Left colon (tissue), 2 donors: Measurements from ENCODE around the gene SNN. TPM values are rescaled to one million over a fixed set of nuclear protein-coding genes. Genes with fewer than 3 reads are reported as not detected.

Experiments used
- ATAC-seq: fragments of 200-7000 bp; cut with Tn5 transposase; one replicate; pipeline ENCODE4 v1.9.1; 2020; ENCODE audit warnings: mild to moderate bottlenecking, moderate library complexity
- DNase-seq, 2 donors: peaks; one replicate each; pipeline ENCODE4 v3.0.0-alpha.2; 2020
- intact Hi-C, 2 donors: fragments of 100-400 bp; cut with DNase I in 1 of 2; cut with micrococcal nuclease in 1 of 2; formaldehyde crosslinking; loops; one replicate each; pipeline versions ENCODE4 v1.11.2 to v1.14.0; 2022; cut with DNase I, micrococcal nuclease
- total RNA-seq, 2 donors: library from RNA; stranded (reverse); fragmentation: NEBNext Ultra II Directional; extraction: Animal tissue kit (Norgen Biotek cat#: 25700); gene quantifications; one replicate each; pipeline ENCODE4 v1.2.1, GENCODE V29; 2021
- donor health status: DM: no; HTN: no; CAD: no.
- donor health status: DM: yes; HTN: yes; CAD: no.

SNN gene
- total RNA-seq, 2 donors from 2014 or later: 2.4 to 7.6 TPM

- DNase-seq (no peak), ATAC-seq (peak; percentile 56)
- intact Hi-C loops: no loop called here
Measured at GRCh38 chr16:11658896-11659708, 9.2 kb upstream of the SNN start.

DNA sequence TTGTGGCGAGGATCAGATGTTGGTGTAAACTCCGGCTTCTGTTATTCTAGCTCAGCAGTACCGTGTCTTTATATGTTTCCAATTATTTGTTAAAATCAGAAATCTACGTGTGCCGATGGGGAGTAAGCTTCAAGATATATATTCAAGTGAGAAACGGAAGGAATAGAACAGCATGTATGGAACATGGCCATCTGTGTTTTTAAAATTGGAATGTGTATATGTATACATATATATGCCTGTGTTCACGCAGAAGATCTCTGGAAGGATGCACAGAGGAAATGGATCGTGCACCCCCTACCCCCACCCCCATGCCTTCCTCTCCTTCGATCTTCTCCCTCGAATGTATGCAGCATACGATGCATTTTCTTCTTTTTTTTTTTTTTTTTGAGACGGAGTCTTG, 7.7 kb upstream of the SNN start:
- intact Hi-C loops: no loop called here

GRCh38 chr16:11662582-11662981, 5.7 kb upstream of the SNN start:
- intact Hi-C loops: no loop called here
- ATAC-seq: no peak
- no peak for DNase-seq

More for the DNA sequence above, 7.7 kb upstream of the SNN start:
- DNase-seq (no peak), ATAC-seq (no peak)

DNA sequence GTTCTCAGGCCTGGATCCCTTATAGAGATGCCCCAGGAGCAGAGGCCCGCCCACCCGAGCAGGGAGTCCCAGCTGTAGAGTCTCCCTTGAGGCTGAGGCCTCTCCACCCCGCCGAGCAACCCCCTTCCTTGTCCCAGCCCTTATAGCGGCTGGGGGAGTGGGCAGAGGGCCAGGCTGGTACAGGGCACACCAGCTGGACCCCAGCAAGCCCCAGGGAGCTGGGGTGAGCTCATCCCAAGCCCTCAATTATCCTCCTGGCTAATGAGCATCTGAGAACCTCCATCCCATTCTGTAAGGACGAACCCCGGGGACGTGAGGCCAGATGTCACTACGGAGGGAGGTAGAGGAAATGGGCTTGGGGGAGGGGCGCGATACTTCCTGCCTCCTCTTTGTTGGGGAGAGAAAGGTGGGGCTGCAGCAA, 3.2 kb upstream of the SNN start:
- no peak for ATAC-seq
- intact Hi-C loops: no loop called here
- peak in 1 of 2 donors; percentile 45 for DNase-seq

DNA sequence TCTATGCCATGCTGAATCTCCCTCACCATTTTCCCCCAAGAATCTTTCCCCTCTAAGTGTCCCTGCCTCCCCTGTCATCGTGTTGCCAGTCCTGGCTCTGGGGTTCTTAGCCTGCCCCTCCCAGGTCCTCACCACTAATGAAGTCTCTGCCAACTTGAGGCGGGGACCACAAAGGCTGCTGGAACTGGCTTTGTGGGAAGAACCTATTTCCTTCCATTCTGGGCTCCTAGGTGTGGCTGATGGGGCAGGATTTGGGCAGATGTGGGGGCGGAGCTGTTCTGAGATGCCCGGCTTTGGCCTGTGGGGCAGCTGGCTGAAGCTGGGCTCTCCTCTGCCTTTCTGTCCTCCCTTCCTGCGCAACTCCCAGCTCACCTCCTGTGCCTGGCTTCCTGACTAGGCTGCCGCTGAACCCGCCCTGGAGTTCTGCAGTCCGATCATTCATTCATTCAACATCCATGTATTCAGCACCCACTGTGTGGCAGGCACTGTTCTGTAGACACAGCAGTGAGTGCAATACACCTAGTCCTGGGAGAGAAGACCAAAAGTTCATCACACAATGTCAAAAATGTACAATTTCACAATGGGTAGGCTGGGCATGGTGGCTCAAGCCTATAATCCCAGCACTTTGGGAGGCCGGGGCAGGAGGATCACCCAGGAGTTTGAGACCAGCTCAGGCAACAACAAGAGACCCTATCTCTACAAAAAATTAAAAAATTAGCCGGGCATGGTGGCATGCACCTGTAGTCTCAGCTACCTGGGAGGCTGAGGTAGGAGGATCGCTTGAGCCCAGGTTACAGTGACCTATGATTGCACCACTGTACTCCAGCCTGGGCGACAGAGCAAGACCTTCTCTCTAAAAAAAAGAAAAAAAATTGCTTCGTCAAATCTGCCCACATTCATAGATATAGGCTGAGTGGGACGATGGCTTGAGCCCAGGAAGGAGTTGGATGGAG, 1.9 kb upstream of the SNN start:
- intact Hi-C loops: no loop called here
- ATAC-seq (no peak), DNase-seq (no peak)

- intact Hi-C loops: no loop called here
- no peak for ATAC-seq
- no peak for DNase-seq
Measured at GRCh38 chr16:11667221-11667823, 933 bp upstream of the SNN start.

DNA sequence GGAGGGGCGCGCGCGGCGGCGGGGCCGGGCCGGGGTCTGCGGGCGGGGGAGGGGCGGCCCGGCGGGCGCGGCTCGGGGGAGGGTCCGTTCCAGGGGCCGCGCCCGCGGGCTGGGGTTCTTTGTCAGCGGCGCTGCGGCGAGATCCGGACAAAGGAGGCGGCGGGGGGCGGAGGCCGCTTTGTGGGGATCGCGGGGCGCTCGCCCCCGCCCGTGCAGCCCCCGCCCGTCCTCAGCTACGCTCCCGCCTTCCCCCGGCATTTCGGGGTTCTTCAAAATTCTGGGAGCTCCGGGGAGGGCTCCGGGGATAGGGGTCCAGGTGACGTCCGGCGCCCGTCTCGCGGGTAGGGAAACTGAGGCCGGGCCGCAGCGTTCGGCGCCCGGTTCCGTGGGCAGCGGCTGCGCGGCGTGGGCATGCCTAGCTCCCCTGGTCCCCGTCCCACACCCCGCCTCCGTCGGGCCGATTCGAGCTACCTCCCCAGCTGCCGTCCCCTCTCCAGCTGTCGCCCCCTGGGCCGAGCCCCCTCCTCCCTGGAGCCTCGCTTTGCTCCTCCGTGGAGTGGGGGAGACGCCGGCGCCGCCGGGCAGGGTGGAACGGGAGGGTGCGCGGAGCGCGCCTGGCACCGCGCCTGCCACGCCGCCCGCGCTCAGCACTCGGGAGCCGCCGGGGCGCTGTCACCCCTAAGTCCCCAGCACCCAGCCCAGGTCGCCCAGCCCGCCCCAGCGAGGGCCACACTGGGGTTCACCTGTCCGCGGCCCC, 546 bp downstream of the SNN start:
- no peak for ATAC-seq

GRCh38 chr16:11669380-11670146, 1.3 kb downstream of the SNN start:
- DNase-seq (peak; percentile 34 to 60), ATAC-seq (no peak)

More for the DNA sequence above, 546 bp downstream of the SNN start:
- intact Hi-C loops: no loop called here
- peak in 1 of 2 donors; percentile 39 for DNase-seq

DNA sequence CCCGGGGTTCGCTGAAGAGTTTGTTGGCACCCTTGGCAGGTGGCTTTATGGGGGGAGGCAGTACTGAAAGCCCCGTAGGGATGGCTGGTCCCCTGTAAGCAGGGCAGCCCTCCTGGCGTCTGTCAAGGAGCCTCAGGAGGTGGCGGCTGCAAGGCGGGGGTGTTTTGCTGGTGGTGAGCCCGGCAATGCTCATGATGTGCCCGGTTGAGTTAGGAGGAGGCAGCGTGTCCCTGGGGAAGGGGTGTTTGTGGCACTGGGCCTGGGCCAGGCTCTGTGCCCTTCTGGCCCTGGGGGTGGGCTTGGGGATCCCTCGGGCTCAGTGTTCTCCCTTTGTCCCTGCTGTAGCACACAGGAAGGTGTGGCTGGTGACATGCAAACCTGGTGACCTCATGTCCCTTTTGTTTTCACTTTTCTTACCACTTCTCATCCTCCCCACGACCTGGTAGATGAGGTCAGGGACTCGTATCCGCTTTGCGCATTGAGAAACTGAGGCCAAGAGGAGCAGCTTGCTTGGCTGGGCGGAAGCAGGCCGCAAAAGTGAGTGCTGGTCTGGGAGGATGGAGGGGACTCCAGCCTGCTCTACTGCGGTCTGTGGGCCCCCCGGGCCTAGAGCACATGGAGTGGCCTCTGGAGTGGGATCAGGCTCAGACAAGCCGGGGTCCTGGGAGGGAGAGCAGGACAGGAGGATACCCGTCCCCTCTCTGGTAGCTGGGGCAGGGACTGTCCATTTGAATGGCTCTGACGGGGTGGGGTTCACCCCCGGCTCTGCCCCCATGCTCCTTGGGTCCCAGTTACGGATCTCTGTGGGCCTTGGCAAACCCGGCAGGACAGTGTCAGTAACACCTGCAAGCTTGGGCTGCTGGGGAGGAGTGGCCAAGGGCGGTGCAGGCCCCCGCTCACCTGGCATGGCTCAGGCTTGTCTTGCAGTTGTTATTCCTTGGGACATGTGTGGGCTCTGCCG, 2.2 kb downstream of the SNN start:
- DNase-seq (peak in 1 of 2 donors; percentile 36), ATAC-seq (no peak)
- intact Hi-C loops: no loop called here

More at GRCh38 chr16:11669380-11670146, 1.3 kb downstream of the SNN start:
- intact Hi-C loops: no loop called here

DNA sequence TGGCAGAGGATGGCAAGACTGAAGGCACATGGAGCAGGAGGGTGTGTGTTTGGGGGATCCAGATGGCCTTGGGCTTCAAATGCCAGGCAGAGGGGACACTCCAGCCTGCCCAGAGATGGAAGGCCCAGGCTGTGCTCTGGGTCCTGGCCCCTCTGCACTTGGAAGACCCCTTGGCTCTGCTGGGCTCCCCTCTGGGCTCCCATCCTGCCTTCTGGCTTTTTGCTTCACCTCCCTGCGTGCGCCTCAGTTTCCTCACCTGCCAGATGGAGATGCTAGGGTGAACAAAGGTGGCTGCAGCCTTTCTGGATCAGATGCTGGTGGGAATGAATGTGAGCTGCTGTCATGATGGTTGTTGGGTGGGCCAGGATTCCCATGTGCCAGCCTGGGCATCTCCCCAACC, 3.0 kb downstream of the SNN start:
- ATAC-seq (no peak), DNase-seq (no peak)
- intact Hi-C loops: no loop called here

DNA sequence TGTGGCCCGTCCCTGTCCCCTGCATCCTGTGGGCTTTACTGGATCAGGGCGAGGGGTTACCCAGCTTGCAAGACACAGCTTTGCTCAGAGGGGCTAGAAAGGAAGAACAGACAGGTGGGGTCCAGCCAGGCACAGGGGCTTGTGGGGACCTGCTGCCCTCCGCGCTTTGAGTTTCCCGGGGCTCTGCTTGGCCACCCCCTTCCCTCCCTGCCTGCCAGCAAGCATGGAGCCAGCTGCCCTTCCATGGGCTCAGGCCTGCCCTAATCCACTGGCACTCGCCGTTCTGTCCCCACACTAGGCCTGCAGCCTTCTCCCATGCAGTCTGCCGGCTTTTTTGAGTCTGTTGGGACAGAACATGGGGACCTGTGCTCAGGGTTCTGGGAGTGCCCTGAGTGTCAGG, 3.4 kb downstream of the SNN start:
- ATAC-seq (no peak), DNase-seq (no peak)
- intact Hi-C loops: no loop called here

- intact Hi-C loops: no loop called here
- ATAC-seq (no peak), DNase-seq (peak in 1 of 2 donors; percentile 45)
Measured at GRCh38 chr16:11672206-11673090, 4.2 kb downstream of the SNN start.

- no peak for ATAC-seq
- DNase-seq: no peak
- intact Hi-C loops: no loop called here
Measured at GRCh38 chr16:11673091-11674000, 5.1 kb downstream of the SNN start.

DNA sequence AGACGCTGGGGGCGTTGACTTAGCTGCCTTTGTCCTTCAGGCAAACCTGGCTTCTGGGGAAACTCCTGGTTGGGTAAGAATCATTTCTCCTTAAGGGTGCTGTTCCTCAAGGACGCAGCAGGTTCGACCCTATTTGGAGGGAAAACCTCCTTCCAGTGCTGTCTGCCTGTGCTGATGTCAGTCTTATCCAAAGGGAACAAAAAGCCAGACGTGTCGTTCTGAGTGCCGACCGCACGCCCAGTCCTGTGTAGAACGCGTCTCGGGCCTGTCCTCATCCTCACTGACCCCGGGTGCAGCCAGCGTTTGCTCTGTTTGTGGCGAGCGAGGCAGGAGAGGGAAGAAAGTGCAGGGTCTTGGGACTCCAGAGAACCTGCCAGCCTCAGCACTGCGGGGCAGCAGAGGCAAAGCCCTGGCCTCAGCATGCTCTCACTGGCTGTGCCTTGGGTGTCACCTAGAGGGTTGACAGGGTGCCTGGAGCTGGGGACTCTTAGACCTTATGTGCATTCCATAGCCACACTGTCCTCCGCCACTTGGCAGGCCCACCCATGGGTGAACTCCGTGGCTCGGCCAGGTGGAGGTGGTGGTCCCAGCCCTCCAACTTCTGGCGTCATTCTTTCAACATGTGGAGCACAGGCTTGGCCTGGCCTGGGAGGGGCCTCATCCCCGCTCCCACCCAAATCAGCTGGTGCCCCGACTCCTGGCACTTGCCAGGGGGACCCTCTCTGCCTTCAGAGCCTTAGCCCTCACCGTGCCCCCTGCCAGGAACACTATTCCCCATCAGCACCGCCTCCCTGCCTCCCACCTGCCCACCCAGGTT, 6.0 kb downstream of the SNN start:
- DNase-seq (no peak), ATAC-seq (no peak)
- intact Hi-C loops: no loop called here
